Stimulated activated CD4-positive, alpha-beta T cell treated with anti-CD3 and anti-CD28 coated beads, Interleukin-4, amount 100 ng/mL, for 24 hours (primary cell): ENCODE data around the gene PAFAH2.

ENCODE experiments used
- DNase-seq: peaks from one replicate; pipeline ENCODE4 v3.0.0-alpha.2; 2020

PAFAH2 gene

DNA sequence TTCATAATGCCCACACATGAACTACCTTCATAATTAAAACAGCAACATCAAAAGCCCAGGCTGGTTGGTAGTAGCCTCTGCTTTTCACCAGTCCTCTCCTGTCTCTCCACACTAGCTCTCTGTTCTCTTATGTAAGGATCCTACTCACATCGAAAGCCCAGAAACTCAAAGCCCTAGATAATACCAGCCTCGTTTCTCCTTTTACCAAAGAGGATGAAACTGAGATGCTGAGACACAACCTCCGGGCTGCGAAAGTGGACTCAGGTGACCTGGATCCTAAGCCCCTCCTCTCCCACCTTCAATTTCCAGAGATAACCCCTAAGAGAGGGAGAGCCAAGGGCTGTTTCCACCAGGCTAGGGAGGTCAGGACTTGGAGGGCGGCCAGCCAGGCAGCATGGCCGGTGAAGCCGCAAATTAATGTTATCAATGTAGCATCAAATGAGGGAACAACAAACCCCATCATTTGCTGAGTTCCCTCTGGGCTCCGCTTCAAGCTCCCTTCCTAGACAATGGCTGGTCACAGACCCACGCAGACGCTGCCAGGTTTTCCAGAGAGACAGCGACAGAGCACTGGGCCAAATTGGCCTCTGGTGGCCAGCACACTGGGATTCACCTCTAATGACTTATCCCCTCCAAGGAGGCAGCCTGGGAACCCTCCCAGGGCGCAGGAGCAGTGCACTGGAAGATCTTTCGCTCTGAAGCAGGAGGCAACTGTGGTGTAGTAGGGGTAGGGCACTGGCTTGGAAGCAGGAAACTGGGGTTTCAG lies 70.9 kb downstream of the PAFAH2 start:
- no peak for DNase-seq

DNA sequence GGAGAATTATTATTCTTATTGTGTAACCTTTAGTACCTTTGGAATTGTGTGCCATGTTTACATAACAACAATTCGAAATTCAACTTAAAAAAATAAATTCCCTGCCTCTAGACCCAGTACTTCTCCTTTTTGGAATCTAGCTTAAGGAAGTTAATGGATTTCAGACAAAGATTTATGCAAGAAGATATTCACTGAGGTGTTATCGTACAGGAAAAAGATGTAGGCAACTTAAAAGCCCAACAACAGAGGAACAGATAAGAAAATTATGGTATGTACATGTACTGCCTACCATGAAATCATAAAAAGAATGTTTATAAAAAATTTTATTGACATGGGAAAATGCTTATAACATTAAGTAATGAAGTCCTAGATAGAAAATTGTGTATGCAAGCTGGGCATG lies 73.4 kb downstream of the PAFAH2 start:
- no peak for DNase-seq

DNA sequence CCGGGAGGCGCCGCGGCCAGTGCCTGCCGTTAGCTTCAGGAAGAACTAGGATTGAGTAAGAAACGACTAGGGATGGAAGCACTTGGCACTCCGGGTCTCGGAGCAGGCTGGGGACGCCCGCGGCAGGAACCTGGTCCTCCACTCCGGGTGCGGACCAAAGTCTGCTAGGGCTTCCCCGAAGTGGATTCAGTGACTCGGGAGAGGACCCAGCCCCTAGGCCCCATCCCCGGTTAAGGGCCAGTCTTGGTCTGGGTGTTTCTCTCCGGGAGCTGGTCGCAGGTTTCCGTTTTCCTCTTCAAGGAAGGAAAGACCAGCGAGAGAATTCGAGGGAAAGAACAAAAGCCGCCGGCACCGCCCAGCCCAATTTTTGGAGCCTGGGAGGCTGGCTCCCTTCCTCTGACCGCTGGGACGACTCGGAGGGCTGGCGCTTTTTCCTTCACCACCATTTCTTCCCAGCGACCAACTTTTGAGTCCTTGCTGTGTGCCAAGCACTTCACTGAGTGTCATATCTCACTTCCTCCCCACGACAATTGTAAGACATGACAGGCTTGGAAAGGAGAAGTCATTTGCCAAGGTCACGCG lies 74.8 kb downstream of the PAFAH2 start:
- DNase-seq, result peak; percentile 17

DNA sequence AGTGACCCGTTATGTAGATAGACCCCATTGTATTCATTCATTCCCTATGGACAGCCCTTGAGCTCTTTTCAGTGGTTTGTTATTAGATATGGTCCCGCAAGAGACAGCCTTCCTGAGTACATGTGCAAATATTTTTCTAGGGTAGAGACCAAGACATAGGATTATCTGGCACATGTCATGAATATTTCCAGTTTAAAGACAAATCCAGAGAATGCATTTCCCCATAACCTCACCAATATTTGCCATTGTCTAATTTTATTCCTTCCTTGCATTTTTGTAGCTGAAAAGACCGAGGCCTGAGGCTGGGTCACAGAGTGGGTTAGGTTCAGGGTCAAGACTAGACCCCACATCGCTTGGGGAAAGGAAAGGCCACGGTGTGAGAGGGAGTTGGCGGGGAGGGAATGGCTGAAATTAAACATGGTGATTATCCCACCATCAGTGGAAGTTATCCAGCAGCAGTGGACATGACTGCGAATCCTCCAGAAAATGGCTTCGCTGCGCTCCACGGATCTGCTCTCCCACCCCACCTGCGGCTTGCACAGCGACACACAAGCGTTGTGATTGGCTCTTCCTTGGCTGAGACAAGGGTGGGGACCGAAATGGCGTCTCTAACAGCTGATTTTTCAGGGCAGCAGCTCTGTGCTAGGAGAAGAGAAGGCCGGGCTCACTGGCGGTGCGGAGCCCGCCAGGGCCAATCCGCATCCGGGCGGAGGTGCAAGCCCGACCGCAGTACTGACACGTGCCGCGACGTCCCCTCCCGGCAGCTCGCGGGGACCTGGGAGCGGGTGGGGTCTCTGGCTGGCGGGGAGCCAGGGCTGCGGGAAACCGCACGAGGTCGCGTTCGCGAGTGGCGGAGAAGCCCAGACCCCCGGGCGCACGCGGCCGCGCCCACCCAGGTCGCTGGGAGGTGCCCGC lies 75.5 kb downstream of the PAFAH2 start:
- DNase-seq, result peak; percentile 33

- DNase-seq, result no peak
Observed at GRCh38 chr1:25918615-25919014, 79.2 kb downstream of the PAFAH2 start.

DNA sequence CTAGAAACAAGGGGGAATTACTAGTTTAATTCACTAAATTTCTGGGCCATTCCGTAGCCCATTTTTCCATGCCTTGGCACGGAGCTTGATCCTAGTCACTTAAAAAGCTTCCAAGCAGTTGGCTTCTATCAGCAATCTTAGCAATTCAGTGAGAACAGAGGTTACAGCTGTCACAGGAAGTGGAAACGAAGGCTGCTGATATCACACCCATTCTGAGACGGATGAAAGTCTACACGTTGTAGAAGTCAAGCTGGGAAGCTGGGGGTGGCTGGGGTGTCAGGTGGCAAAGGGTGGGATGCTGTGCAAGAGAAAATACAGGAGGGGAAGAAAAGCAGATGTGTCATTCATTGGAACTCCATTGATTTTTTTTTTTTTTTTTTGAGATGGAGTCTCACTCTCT lies 79.9 kb downstream of the PAFAH2 start:
- no peak for DNase-seq

GRCh38 chr1:25916460-25916859 lies 81.4 kb downstream of the PAFAH2 start:
- DNase-seq, result no peak

GRCh38 chr1:25914074-25914995 lies 83.5 kb downstream of the PAFAH2 start:
- no peak for DNase-seq

GRCh38 chr1:25913206-25913605 lies 84.7 kb downstream of the PAFAH2 start:
- no peak for DNase-seq

GRCh38 chr1:25912076-25912831 lies 85.6 kb downstream of the PAFAH2 start:
- DNase-seq, result no peak

DNA sequence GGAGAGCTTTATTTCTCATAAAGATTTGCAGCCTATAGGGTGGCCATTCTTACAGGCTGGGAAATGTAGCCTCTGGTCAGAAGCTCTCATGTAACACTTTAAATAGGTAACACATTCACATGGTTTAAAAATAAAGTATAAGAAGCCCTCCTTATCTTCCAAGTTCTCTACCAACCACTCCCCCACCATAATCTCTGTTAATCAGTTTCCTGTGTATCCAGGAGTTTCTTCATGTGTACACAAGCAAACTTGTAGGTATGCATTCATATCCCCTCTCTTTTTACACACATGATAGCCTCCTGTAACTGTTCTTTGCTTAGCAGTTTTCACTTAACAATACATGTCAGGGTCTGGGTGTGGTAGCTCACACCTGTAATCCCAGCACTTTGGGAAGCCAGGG lies 86.7 kb downstream of the PAFAH2 start:
- no peak for DNase-seq
